HUES64 (cell line): ENCODE measurements around the gene MAMSTR.

Experiments used
- H3K27ac ChIP-seq: 2 replicates; pipeline ENCODE4 v1.7.0; 2013; ENCODE audit warnings: low read depth, low read length, inconsistent platforms
- H3K27me3 ChIP-seq: 2 replicates; pipeline ENCODE4 v1.6.1; 2013; ENCODE audit warnings: mild to moderate bottlenecking, low read length; ENCODE audit not compliant: insufficient read depth
- H3K36me3 ChIP-seq: 2 replicates; pipeline ENCODE4 v1.6.1; 2013; ENCODE audit warnings: mild to moderate bottlenecking, low read length; ENCODE audit not compliant: insufficient read depth
- H3K4me1 ChIP-seq: 2 replicates; pipeline ENCODE4 v1.6.1; 2013; ENCODE audit warnings: mild to moderate bottlenecking, low read length, moderate library complexity; ENCODE audit not compliant: insufficient read depth
- H3K4me3 ChIP-seq: 2 replicates; pipeline ENCODE4 v1.5.1; 2013; ENCODE audit warnings: mild to moderate bottlenecking, low read length, moderate library complexity
- H3K9ac ChIP-seq: 2 replicates; pipeline ENCODE4 v1.6.1; 2013; ENCODE audit warnings: mild to moderate bottlenecking, low read depth, low read length
- H3K9me3 ChIP-seq: 2 replicates; pipeline ENCODE4 v1.6.1; 2013; ENCODE audit warnings: low read depth, low read length; ENCODE audit not compliant: insufficient read depth
- WGBS: fragments of 150-250, 120-280 bp; methylation state at CpG from one replicate; pipeline ENCODE4 v1.1.7; 2013; ENCODE audit warnings: missing lambda C conversion rate; 5-methylcytosine and 5-hydroxymethylcytosine counted together

MAMSTR gene

DNA sequence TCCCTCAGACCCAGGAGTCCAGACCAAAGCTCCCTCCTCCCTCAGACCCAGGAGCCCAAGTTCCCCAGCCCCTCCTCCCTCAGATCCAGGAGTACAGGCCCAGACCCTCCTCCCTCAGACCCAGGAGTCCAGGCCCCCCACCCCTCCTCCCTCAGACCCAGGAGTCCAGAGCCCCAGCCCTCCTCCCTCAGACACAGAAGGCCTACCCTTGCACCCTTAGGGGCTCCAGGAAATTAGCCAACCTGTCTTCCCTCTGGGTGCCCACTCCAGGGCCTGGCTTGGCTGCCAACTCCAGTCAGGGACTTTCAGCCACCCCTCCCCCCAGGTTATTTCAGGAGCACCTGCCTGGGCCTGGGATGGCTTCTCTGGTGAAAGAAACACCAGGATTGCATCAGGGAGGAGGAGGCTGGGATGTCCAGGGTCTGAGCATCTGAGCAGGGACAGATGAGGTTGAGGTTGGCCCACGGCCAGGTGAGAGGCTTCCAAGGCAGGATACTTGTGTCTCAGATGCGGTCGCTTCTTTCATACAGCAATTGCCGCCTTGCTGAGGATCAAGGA is 35.6 kb upstream of the MAMSTR start, which contains the start of gene FGF21:
Gene FGF21, plus strand, starts transcription at position 441 of the 558 bp plus-strand sequence. CDS start 713 bp downstream, outside the sequence.
- H3K4me1 ChIP-seq = peaks cover 7% of the 10 kb centered on the region; the same call in 1 of the 2 replicates
- H3K36me3 ChIP-seq = peaks cover 7% of the 10 kb centered on the region
- 84% methylated on average over 4 of the region's 4 CpGs for WGBS
- no peak within 1 kb of the TSS for H3K4me3 ChIP-seq
- H3K27me3 ChIP-seq = peaks cover 6% of the 10 kb centered on the region; the same call in 1 of the 2 replicates
- H3K9me3 ChIP-seq = no peaks in the 10 kb centered on the region
- H3K27ac ChIP-seq = no peak within 1 kb of the TSS
- no peak within 1 kb of the TSS for H3K9ac ChIP-seq

DNA sequence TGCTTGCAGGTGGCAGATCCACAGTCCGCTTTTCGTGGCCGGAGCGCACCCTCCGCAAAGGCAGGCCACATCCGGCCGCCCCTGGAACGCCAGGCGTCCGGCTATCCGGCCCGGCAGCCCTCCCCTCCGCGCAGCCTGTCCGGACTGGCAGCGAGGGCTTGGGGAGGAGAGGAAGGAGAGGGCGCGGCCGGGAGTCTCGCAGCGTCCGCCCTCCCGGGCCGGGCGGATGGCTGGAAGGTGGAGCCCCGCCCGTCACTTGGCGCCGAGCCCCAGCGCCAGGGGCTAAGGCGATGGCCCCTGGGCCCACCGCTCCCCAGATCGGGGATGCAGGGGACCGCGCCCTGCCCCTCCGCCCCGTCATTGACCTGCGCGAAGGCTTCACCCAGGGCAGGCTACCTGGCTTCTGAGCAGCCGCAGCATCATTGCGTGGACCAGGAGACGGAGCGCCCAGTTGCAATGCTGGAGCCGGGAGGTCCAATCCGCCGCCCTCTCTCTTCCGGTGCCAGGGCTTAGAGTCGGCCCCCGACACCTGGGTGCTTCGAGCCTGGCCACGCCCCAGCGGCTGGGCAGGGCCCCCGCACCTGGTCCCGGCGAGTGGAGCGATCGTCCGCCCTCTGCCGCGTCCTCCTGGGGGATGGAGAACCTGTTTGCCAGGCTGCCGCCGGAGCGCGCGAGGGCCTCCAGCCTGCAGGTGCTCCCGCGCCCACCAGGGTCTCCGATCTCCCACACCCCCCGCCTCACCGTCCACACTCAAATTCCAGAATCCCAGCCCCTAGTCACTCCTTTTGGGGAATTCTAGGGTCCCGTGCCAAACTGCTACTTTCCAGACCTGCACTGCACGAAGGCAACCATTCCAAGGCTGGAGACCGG is 33.2 kb upstream of the MAMSTR start, which contains the start of gene FUT1:
Gene FUT1, minus strand, starts transcription at position 146 of the 870 bp plus-strand sequence. CDS start 1,360 bp downstream, outside the sequence.
- H3K9me3 ChIP-seq = no peaks in the 10 kb centered on the region
- peak within 1 kb of the TSS; percentile 34 for H3K9ac ChIP-seq
- peaks cover 7% of the 10 kb centered on the region; the same call in 1 of the 2 replicates for H3K4me1 ChIP-seq
- peaks cover 24% of the 10 kb centered on the region for H3K36me3 ChIP-seq
- peaks cover 6% of the 10 kb centered on the region; the same call in 1 of the 2 replicates for H3K27me3 ChIP-seq
- 1% methylated on average over 73 of the region's 73 CpGs for WGBS
- peak within 1 kb of the TSS; percentile 69 for H3K4me3 ChIP-seq
- peak within 1 kb of the TSS; percentile 72 for H3K27ac ChIP-seq

DNA sequence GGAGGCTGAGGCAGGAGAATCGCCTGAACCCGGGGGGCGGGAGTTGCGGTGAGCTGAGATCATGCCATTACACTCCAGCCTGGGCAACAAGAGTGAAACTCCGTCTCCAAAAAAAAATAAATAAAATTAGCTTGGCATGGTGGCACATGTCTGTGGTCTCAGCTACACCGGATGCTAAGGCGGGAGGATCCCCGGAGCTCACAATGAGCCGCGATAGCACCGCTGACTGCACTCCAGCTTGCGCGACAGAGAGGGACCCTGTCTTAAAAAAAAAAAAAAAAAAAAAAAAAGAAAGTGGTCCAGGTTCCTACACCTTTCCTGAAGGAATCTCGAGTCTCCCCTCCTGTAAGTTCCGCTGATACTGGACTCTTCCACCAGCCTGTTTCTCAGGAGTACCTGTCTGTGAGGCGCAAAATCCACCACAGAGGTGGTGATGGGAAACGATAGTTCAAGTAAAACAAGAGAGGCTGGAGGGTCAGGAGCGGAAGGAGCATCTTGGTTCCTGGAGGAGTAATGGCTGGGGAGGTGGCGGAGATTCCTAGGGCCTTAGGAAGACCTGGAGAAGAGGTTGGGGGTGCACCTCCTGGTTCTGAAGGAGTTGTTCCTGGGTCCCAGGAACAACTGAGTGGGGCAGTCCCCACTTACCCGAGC is 32.4 kb upstream of the MAMSTR start:
- H3K36me3 ChIP-seq = peaks cover 24% of the 10 kb centered on the region
- H3K9ac ChIP-seq = peak overlapping the region; percentile 34
- peak overlapping the region; percentile 69 for H3K4me3 ChIP-seq
- H3K4me1 ChIP-seq = peaks cover 7% of the 10 kb centered on the region; the same call in 1 of the 2 replicates
- H3K9me3 ChIP-seq = no peaks in the 10 kb centered on the region
- peaks cover 6% of the 10 kb centered on the region; the same call in 1 of the 2 replicates for H3K27me3 ChIP-seq
- peak overlapping the region; percentile 72; the same call in 1 of the 2 replicates for H3K27ac ChIP-seq
- 23% methylated on average over 19 of the region's 20 CpGs for WGBS

DNA sequence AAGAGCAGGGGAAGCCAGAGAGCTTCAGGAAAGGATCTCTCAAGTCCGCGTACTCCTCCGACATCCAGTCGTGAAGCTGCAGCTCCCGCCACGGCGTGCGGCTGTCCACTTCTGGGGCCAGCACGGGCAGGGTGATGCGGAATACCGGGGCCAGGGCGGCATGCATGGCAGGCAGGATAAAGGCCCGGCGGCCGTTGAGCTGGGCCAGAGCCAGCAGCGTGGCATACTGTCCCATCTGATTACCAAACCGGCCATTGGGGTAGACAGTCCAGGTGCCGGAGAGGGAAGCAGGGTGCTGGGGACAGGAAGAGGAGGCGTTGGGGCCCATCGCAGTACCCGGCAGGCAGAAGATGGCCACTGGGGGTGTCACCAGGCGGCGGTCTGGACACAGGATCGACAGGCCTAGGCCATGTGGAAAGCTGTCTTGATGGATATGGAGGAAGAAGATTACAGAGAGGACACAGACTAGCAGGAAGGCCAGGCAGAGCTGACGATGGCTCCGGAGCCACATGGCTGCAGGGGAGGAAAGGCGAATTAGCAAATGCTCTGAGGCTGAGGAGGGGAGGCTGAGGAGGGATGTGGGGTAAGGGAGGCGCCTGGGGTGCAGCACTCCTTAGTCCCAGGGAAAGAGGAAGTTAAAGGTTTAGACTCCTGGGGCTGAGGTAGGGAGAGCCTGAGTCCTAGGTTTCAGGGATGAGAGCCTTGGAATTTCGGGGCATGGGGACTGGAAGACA is 31.4 kb upstream of the MAMSTR start:
- Histone ChIP-seq H3K9ac (no peak overlapping the region), H3K9me3 (no peaks in the 10 kb centered on the region), H3K4me3 (peak overlapping the region; percentile 69; the same call in 1 of the 2 replicates), H3K27me3 (peaks cover 6% of the 10 kb centered on the region; the same call in 1 of the 2 replicates), H3K36me3 (peaks cover 24% of the 10 kb centered on the region), H3K27ac (no peak overlapping the region), H3K4me1 (peaks cover 8% of the 10 kb centered on the region; the same call in 1 of the 2 replicates)
- 93% methylated on average over 29 of the region's 29 CpGs for WGBS

DNA sequence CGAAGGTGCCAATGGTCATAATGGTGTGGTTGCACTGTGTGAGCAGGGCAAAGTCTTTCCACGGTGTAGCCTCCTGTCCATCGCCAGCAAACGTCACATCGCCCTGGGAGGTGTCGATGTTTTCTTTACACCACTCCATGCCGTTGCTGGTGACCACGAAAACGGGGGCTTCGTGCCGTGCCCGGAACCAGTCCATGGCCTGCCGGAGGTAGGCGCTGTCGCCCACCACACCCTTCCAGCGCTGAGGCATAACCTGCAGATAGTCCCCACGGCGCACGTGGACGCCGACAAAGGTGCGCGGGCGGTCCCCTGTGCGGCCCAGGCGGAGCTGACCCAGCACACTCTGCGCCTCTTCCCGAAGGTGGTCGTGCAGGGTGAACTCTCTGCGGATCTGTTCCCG is 30.8 kb upstream of the MAMSTR start:
- peaks cover 6% of the 10 kb centered on the region; the same call in 1 of the 2 replicates for H3K27me3 ChIP-seq
- 97% methylated on average over 31 of the region's 31 CpGs for WGBS
- H3K4me1 ChIP-seq = peaks cover 6% of the 10 kb centered on the region; the same call in 1 of the 2 replicates
- no peak overlapping the region for H3K27ac ChIP-seq
- peaks cover 24% of the 10 kb centered on the region for H3K36me3 ChIP-seq
- H3K4me3 ChIP-seq = no peak overlapping the region
- no peaks in the 10 kb centered on the region for H3K9me3 ChIP-seq
- H3K9ac ChIP-seq = no peak overlapping the region

DNA sequence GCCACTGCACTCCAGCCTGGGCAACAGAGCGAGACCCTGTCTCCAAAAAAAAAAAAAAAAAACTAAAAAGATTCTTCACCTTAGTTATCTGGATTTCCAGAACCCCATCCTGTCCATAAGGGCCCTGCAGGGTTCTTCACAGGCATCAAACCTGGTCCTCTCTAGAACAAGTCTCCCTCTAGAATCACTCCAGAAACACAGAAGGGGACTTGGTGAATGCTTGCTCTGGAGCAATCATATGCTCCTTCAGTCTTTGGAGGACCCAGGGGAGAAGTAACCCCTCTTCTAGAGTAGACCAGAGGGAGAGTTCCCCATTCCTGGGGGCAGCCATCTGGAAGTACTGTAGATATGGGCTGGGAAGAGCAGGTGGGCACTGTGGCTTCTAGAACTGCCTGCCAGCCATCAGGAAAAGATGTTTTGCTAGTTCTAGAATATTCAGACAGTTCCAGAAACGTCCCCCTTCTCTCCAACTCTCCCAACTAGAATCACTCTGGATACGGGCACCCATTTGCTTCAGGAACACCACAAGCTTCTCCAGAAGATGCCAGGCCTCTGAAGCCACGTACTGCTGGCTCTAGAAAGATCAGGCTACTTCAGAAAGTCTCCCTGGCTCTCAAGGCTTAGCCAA is 30.2 kb upstream of the MAMSTR start:
- H3K4me3 ChIP-seq = no peak overlapping the region
- H3K27me3 ChIP-seq = peaks cover 6% of the 10 kb centered on the region; the same call in 1 of the 2 replicates
- H3K27ac ChIP-seq = no peak overlapping the region
- H3K9me3 ChIP-seq = no peaks in the 10 kb centered on the region
- whole genome bisulfite sequencing = 87% methylated on average over 4 of the region's 4 CpGs
- peaks cover 6% of the 10 kb centered on the region for H3K4me1 ChIP-seq
- peaks cover 24% of the 10 kb centered on the region for H3K36me3 ChIP-seq
- no peak overlapping the region for H3K9ac ChIP-seq

DNA sequence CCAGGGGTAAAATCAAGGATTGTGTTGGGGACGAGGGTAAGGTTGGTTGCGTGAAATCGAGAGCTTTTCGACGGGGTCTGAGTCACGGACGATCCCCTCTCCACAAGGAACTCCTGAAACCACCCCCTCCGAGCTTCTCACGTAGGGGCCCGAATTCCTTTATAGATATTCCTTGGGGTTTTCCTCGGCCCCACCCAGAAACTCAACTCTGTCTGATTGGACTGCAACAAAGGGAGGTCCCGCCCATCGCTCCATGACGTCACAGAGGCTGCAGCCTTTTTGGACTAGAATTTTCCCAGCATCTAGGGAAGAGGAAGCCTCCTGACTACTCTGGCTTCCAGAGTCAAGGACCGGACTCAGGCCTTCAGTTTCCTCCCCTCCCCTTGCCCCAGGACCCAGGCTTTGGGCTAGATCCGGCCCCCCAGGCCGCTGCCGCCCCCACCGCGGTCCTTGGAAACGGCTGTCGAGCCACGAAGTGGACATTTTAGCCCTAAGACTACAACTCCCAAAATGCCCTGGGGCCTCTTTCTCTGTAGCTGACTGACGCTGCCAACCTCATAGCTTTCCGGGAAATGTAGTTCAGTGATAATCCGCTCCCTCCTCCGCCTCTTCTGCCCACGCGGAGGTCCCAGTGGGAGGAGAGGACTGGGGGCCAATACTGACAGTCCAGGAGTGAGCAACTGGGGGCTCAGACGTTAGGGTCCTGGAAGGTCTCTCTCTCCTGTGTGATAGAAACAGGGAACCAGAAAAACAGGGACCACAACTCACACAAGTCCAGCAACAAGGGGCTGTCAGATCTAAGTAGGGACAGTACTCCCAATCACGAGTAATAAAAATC is 27.4 kb upstream of the MAMSTR start, which contains the start of gene IZUMO1:
Gene IZUMO1, minus strand, starts transcription at position 172 of the 838 bp plus-strand sequence. CDS start 1,050 bp downstream, outside the sequence.
- no peaks in the 10 kb centered on the region for H3K27me3 ChIP-seq
- 5% methylated on average over 31 of the region's 31 CpGs for WGBS
- peaks cover 3% of the 10 kb centered on the region; the same call in 1 of the 2 replicates for H3K4me1 ChIP-seq
- no peaks in the 10 kb centered on the region for H3K9me3 ChIP-seq
- peak within 1 kb of the TSS; percentile 70 for H3K4me3 ChIP-seq
- peak within 1 kb of the TSS; percentile 41; the same call in 1 of the 2 replicates for H3K9ac ChIP-seq
- peak within 1 kb of the TSS; percentile 84 for H3K27ac ChIP-seq
- H3K36me3 ChIP-seq = peaks cover 24% of the 10 kb centered on the region

DNA sequence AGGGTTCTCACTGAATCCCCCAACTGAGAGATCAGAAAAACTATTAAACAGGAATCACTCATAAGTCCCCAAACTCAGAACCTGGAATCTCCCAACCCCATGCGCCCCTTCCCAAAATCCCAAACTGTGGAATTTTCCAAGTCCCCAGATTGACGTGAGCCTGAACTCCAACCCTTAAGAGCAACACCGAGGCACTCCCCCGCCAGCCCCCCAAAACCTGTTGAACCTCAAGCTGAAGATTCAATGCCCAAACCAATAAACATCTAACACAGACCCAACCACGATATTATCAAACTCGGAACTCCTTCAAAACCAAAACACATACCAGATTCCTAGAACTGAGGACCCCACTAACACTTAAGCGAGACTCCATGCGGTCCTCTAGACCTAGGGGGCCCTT is 26.6 kb upstream of the MAMSTR start:
- peak overlapping the region; percentile 19; the same call in 1 of the 2 replicates for H3K9ac ChIP-seq
- peaks cover 6% of the 10 kb centered on the region; the same call in 1 of the 2 replicates for H3K4me1 ChIP-seq
- WGBS = 94% methylated on average over 8 of the region's 8 CpGs
- H3K27me3 ChIP-seq = no peaks in the 10 kb centered on the region
- no peaks in the 10 kb centered on the region for H3K9me3 ChIP-seq
- H3K4me3 ChIP-seq = peak overlapping the region; percentile 70
- peak overlapping the region; percentile 84; the same call in 1 of the 2 replicates for H3K27ac ChIP-seq
- H3K36me3 ChIP-seq = peaks cover 24% of the 10 kb centered on the region

DNA sequence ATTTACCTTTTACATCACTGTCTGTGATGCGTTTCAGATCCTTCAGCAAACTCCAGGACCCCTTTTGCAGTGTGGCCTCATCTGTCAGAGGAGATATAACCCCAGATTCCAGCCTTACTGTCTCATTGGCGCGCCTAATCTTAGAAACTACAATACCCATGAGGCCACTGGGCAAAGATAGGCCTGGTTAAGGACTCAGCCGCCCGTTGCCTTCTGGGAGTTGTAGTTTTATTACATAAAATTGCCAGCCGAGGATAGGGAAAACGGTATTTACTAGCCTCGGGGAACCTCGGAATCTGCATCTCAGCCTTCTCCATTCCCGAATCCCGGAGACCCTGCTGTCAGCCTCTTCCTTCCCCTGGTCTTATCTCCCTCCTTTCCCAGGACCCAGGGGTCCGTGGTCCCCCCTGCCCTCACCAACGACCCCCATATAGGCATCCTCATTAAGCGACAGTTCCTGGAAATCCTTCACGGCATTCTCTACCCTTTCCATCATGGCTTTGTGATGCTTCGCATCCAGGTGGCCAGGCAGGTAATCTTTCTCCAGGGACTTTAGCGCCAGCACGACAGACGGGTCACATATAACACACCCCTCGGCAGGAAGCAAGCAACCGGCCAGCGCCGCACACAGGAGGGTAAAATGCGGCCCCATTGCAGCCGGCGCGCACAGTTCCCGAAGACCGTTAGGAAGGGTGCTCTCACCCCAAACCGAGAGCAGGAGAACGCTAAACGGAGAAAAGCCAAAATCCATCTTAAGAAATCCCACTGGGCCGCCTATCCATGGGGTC is 25.9 kb upstream of the MAMSTR start:
- WGBS = 66% methylated on average over 33 of the region's 33 CpGs
- Histone ChIP-seq H3K4me1 (peaks cover 11% of the 10 kb centered on the region; the same call in 1 of the 2 replicates), H3K9ac (no peak overlapping the region), H3K4me3 (no peak overlapping the region), H3K9me3 (no peaks in the 10 kb centered on the region), H3K27me3 (peaks cover 3% of the 10 kb centered on the region; the same call in 1 of the 2 replicates), H3K27ac (no peak overlapping the region), H3K36me3 (peaks cover 19% of the 10 kb centered on the region)
